Measurements from ENCODE around the gene MKRN2OS.
"Not testable (repeated sequence)": the region's sequence is repeated elsewhere in the genome, so short reads cannot be mapped to it uniquely, and the experiment has no call there.

Gene MKRN2OS

DNA sequence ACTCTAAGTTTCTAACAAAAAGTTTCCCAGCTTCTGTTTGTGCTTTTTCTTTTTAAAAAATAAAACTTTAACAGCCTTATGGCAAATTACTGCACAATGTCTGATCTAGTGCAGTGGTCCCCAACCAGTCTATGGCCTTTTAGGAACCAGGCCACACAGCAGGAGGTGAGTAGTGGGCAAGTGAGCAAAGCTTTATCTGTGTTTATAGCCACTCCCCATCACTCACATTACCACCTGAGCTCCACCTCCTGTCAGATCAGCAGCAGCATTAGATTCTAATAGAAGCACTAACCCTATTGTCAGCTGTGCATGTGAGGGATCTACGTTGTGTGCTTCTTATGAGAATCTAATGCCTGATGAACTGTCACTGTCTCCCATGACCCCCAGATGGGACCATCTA, 17.2 kb upstream of the MKRN2OS start:
- no peak for DNase-seq (ENCODE audit: extremely low read depth in 1 of 2, low read depth in 1 of 2)

DNA sequence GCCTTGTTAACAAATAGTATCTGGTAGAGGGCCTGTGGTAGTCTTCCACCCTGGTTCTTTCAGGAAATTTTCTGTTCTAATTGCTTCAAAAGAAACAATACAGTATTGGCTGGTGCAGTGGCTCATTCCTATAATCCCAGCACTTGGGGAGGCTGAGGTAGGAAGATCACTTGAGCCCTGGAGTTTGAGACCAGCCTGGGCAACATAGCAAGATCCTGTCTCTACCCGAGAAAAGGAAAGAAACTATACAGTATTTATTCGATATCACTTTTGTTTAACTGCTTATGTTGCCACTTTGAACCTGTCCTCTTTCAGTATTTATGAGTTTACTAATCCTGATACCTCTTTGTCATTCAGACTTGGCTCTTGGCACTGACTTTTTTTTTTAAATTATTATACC, 16.1 kb upstream of the MKRN2OS start:
- DNase-seq (ENCODE audit: extremely low read depth in 1 of 2, low read depth in 1 of 2) = no peak

DNA sequence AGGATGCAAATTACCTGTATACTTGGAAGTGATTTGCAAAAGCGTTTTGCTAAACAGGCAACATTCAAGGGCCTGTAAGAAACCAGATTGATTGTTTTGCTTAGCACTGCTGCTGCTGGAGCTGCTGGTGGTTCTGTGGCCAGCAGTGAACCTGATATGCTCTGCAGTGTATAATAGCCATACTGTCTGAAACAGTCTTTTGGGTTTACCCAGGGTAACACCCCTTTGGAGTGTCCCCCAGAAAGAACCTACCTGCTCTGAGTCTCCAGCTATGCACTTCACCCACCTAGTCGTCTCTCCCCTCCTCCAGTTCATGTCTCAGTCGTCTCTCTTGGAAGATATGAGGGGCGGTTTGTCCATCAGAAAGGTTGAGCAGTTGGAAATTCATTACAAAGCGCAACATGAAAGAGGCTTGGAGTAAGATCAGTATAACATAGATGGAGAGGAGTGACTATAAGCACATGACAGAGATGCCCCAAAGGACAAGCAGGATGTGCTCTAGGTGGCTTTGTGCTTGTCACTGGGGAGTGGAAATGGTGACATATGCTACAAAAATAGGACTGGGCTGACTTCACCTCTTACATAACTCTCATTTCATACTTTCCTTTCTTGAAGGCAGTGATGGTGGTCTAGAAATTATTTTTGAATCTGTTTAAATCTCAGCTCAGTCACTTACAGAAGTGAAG, 15.3 kb upstream of the MKRN2OS start:
- DNase-seq (ENCODE audit: extremely low read depth in 1 of 2, low read depth in 1 of 2) = peak in 1 of 2 donors; percentile 20

DNA sequence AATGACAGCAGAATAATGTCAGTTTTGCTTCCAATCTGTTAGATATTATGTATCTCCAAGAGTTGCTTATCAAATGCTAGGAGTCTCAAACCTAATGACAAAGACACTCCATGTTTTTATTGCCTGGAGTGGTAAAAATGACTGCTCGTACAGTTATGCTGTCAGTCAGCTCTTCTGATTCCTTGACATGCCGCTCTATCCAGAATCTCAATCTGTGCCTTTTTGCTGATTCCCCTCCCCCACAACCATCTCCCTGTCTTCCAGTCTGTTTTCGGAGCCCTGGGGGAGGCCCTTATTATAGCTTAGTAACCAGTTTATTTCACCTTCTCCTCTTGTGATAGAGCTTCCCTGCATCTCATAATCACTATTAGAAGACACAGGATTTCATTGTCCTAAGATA, 14.2 kb upstream of the MKRN2OS start:
- no peak for DNase-seq (ENCODE audit: extremely low read depth in 1 of 2, low read depth in 1 of 2)

DNA sequence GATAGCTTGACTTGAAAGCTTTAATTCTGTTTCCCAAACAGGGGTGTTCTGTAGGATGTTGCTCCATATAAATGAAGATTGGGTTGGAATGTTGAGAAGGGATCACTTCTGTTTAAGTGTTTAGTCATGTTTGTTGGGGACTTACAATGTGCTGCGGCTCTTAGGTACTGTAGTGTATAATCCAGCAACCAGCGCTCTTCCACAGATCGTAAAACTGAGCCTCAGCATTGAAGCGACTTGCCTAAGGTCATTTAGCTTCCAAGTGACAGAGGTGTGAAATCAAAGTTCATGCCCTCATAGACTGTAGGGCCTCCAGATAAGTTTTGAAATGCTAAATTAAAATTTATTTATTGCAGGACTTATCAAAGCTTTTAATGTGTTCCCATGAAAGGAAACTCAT, 13.4 kb upstream of the MKRN2OS start:
- DNase-seq (ENCODE audit: extremely low read depth in 1 of 2, low read depth in 1 of 2) = no peak

DNA sequence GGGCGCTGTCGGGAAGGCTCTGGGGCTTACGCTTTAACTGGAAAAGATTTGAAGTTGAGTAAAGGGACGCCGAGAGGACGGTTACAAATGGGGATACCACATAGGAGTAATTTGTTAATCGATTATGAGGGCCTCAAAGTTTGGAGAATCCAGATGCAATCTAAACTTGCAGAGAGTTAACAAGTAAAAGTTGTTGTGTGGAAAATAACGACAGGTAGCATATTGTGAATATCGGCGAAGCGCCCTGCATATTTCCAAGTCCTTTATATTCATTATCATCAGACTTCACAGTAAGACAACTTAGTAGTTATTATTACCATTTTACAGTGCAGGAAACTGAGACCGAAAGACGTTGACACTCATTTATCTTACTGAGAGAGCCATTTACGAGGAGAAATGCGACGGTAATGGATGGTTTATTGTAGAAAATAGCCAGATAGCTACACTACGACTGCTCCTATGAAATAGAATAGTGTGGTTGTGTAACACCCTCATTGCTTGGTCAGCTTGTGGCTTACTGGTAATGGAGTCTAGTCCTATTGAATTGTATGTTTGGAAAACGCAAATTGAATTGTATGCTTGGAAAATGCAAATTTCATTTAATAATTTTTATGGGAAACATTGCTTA, 12.3 kb upstream of the MKRN2OS start:
- no peak for DNase-seq (ENCODE audit: extremely low read depth in 1 of 2, low read depth in 1 of 2)

DNA sequence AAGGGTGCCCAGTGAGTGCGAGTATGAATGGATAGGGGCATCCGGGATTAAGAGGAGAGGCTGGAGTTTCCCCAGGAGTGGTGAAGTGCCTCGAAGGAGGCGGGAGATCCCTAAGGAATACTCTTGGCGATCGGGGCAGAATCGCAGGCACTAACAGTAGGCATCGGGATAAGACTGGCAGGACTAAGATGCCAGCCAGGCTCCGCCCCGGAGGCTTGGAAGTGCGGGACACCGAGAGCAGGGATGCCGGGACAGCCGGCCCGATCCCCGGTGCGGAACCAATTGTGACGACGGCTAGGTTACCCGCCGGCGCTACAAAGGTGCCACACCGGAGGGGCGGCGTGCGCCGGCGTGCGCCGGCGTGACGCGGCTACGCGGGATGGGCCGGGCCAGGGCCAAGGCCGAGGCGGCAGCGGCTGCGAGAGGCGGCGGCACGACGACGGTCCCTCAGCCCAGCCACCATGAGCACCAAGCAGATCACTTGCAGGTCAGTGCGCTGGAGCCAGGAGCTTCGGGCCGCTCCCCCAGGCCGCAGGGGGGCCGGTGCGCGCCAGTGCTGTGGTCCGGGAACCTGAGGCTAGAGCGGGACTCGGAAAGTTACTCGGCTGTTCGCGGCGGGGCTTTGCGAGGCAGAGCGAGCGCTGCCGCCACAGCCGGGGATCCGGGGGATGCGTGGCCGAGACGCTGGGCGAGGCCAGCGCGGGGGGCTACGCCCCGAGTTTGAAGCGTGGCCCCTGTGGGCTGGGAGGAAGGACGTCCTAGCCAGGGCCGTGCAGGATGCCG, 11.6 kb upstream of the MKRN2OS start, which contains the start of gene MKRN2:
Gene MKRN2, plus strand, starts transcription at position 398 of the 783 bp plus-strand sequence. Its CDS starts 64 bp downstream, at position 462.
- peak; percentile 73 to 76 for DNase-seq (ENCODE audit: extremely low read depth in 1 of 2, low read depth in 1 of 2)

DNA sequence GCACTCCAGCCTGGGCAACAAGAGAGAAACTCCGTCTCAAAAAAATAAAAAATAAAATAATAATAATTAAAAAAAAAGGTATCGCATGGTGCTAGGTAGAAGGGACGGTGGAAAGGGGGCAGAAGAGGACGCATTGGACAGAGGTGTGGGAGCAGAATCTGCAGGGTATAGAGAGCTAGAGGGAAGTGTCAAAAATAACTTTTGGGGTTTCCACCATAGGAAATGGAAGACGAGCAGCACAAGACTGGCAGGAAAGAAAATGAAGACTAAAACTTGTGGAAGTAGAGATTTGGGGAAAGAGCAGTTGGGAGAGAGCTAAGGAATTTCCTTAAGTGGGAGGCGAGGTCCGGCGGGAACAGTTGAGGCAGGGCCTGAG, 11.0 kb upstream of the MKRN2OS start:
- DNase-seq (ENCODE audit: extremely low read depth in 1 of 2, low read depth in 1 of 2) = no peak

DNA sequence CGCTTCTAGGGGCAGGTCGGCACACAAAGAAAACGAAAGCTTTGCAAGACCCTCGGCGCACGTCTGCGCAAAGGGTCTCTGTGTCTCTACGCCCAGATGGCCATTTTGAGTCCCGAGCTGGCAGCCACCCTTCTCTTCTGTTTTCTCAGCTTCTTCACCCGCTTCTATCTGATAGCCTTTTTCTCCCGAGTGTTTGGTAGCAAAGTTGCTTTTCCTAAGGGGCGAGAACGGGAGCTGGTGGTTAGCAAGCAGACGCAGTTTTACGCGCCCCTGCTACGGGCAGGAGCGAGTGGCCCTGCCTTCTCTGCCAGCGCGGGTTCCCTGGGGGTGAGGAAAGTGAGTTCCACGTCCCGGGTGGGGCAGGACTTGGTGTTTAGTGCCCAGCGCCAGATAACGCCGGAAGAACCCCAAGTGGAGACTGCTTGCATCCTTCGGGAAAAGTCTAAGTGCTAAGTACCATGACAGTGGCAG, 8.7 kb upstream of the MKRN2OS start:
- no peak for DNase-seq (ENCODE audit: extremely low read depth in 1 of 2, low read depth in 1 of 2)

DNA sequence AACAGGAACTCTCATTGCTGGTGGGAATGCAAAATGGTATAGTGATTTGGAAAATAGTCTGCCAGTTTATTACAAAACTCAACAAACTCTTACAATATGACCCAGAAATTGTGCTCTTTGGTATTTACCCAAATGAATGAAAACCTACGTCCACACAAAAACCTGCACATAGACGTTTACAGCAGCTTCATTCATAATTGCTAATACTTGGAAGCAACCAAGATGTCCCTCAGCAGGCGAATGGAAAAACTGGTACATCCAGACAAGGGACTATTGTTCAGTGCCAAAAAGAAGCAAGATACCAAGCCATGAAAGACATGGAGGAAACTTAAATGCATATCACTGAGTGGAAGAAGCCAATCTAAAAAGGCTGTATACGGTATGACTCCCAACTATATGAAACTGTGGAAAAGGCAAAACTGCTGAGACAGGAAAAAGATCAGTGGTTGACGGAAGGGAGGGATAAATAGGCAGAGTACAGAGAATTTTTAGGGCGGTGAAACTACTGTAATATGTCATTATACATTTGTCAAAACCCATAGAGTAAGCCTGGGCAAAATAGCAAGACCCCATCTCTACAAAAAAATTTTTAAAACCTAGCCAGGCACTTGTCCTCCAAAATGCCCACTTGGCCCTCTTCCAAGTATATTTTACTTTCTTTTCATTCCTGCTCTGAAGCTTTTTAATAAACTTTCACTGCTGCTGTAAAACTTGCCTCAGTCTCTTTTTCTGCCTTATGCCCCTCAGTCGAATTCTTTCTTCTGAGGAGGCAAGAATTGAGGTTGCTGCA, 4.9 kb upstream of the MKRN2OS start:
- DNase-seq (ENCODE audit: extremely low read depth in 1 of 2, low read depth in 1 of 2) = no peak

DNA sequence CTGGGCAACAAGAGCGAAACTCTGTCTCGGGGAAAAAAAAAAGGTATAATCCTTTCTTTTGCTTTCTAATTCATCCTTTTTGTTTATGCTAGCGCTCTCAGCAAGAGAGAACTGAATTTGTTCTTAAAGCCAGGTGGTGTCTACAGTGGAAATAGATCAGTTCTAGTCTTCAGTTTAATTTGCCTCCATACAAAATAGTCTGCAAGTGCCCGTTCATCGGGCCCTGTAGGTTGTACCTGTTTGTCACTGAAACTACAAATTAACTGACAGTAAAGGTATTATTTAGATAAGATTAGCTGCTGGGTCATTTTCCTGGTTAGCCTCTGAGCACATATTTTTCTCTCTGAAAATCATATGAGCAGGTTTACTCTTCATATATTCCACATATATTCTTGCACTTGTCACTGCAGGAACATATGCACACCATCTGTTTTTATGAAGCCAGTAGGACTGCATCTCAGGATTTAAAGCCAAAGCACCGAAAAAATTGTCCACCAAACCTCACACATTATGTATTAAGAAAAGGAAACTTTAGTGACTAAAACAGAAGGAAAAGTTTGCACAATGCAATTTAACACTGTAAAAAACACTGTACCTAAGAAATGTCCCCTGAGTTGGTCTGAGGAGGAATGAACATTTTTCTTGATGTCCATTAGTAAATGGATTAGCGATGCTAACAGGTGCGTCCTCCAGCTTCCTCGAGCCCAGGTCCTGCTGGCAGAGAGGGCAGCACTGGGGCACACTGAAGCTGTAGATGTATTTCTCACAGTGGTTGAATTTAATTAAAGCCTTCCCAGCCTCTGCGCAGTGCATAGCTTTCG, 437 bp downstream of the MKRN2OS start:
- DNase-seq (ENCODE audit: extremely low read depth in 1 of 2, low read depth in 1 of 2) = no peak

DNA sequence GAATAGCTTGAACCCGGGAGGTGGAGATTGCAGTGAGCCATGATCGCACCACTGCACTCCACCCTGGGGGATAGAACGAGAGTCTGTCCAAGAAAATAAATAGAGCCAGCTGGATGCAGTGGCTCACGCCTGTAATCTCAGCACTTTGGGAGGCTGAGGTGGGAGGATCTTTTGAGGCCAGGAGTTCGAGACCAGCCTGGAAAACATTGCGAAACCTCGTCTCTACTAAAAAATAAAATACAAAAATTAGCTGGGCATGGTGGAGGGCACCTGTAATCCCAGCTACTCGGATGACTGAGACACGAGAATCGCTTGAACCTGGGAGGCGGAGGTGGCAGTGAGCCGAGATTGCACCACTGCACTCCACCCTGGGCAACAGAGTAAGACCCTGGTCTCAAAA, 1.8 kb downstream of the MKRN2OS start:
- DNase-seq (ENCODE audit: extremely low read depth in 1 of 2, low read depth in 1 of 2) = not testable (repeated sequence)

DNA sequence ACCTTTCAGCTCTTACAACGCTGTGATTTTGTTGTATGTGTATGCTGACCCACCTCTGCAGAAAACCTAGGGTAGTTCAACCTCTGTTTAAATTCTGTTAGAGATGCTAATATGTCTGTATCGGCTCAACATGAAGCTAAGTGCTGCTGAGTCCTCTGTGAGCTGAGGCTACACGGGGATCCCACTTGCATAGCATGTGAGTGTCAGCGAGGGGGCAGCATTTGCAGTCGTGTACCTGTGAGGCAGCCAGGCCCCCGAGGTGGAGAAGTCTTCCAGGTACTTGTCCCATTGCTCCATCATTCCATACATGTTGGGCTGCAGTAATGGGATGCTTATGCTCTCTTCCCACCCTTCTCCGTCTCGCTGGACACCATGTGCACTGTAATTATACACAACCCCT, 3.7 kb downstream of the MKRN2OS start:
- no peak for DNase-seq (ENCODE audit: extremely low read depth in 1 of 2, low read depth in 1 of 2)

DNA sequence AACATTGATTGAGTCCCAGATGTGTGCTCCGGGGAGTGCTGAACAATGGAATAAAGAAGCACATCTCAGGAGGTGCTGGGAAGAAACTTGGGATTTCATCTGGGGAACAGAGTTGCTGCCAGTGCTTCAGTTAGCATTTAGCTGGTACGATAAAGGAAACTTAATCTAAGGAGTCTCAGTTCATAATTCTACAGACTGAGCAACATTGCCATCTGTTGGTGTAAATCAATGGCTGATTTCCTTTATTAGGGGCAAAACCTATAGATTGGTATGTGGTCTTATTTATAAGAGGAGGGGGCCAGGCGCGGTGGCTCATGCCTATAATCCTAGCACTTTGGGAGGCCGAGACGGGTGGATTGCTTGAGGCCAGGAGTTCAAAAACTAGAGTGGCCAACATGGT, 8.9 kb downstream of the MKRN2OS start:
- DNase-seq (ENCODE audit: extremely low read depth in 1 of 2, low read depth in 1 of 2) = no peak

DNA sequence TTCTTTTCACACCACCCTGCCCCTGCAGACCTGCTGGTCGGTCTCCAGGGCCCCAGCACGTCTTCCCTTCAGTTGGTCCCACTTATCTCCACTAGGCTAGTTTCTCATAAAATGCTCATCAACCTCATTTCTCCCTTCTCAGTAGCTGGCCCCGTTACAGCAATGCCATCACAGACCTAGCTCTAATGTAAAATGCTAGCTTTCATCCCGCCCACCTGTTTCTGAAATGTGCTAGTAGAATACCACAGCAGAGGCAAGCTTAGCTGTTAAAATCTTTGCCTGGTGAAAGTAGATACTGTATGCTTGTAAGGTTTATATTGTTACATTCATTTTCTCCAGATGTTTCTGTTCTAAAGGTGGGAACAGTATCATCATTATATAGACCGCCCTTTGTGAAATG, 13.1 kb downstream of the MKRN2OS start:
- DNase-seq (ENCODE audit: extremely low read depth in 1 of 2, low read depth in 1 of 2) = no peak

DNA sequence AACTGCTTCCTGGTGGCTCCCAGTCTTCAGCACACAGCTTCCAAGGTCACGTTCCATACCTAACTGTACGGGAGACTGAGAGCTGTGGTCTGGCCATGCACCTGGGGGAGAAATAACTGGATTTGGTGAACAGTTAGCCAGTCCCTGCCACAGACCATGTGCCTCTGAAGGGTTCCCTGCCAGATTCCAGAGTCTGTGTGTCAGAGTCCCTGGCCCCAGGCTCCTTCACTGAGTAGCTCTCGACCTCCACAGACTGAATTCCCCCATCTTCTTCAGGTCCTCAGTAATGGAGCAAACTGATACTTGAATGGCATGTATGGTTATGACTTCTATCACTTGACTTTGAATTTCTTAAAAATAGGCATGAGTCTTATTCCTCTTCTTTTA, 17.5 kb downstream of the MKRN2OS start:
- DNase-seq (ENCODE audit: extremely low read depth in 1 of 2, low read depth in 1 of 2) = no peak

DNA sequence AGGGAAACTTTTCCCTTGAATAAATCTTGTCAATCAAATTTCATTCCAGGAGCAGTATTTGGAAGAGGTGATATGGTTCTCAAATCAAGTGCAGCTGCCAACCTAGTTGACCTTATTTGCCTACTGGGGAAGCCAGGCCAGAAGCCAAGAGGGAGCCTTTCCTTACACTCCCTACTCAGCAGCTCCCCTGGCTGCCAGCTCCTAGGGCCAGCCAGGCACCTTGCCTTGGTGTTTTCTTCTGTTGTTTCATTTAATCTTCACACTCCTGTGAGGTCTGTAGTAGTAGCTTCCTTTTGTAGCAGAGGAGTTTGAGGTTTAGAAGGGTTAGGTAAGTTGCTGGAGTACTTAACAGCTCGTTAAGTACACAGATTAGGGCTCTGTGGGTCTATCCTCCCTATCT, 22.6 kb downstream of the MKRN2OS start:
- no peak for DNase-seq (ENCODE audit: extremely low read depth in 1 of 2, low read depth in 1 of 2)

DNA sequence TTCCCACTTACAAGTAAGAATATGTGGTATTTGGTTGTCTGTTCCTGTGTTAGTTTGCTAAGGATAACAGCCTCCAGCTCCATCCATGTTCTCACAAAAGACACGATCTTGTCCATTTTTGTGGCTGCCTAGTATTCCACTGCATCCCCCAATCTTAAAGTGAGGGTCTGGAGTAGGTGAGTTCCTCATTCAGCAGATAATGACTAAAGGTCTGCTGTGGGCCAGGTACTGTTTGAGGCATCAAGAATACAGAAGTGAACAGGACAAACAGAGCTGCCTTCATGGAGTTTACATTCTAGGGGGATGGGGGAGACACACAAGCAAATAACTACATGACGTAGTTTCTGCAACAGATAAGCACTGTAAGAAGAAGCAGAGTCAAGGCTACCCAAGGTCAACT, 24.3 kb downstream of the MKRN2OS start:
- DNase-seq (ENCODE audit: extremely low read depth in 1 of 2, low read depth in 1 of 2) = no peak

DNA sequence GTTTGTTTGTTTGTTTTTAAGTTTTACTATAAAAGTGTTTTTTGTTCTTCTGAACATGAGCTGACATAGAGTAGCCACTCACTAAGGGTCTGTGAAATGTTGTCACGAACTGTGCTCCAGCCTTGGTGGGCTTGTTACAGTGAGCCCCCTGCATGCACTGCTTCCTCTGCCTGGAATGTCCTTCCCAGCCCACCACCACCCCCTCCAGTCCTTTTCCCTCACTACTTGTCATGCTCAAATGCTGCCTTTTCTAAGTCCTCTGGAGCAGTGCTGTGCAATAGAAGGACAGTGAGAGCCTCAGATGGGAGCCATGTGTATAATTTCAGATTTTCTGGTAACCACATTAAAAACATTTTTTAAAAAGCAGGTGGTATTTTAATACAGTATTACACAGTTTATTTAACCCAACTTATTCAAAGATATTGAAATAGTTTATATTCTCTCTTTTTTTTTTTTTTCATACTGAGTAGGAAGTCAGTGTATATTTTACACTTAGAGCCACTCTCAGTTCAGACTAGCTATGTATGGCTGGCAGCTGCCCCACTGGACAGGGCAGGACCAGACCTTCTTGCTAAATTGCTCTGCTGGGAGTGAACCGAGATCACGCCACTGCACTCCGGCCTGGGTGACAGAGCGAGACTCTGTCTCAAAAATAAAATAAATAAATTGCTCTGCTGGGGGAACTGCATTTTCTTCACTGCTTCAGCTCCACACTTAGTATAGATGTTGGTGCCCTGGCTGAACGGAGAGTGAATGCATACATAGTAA, 26.9 kb downstream of the MKRN2OS start:
- no peak for DNase-seq (ENCODE audit: extremely low read depth in 1 of 2, low read depth in 1 of 2)

DNA sequence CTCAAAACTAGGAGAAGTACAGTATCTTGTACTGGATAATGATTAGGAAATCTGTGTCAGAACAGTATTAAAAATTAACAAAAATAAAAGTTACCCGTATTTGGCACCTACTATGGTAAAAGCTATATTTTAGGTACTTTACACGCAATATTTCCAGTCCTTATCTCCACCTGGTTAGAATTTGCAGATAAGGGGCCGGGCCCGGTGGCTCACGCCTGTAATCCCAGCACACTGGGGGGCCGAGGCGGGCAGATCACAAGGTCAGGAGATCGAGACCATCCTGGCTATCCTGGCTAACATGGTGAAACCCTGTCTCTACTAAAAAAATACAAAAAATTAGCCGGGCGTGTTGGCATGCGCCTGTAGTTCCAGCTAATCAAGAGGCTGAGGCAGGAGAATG, 28.4 kb downstream of the MKRN2OS start:
- DNase-seq (ENCODE audit: extremely low read depth in 1 of 2, low read depth in 1 of 2) = no peak
